Mesenteric fat pad (tissue), 1 donor: ENCODE results near the gene CTU1. TPM values are rescaled to one million over a fixed set of nuclear protein-coding genes. Genes with fewer than 3 reads are reported as not detected.

Experiments
- total RNA-seq: library from RNA; stranded (reverse); fragmentation: NEBNext Ultra II Directional; extraction: Animal tissue kit (Norgen Biotek cat#: 25700); gene quantifications from one replicate; pipeline ENCODE4 v1.2.1, GENCODE V29; 2021
- donor health status: DM: yes; HTN: yes; CAD: no.

Gene CTU1
- total RNA-seq, 1 donor from 2014 or later = 10.0 TPM

Other genes starting within 250 kb of the CTU1 start
- not detected for gene KLK2, start 235.0 kb downstream of the CTU1 start, total RNA-seq
- gene KLK4, start 197.0 kb downstream of the CTU1 start, total RNA-seq = not detected
- not detected for gene KLK5, start 155.4 kb downstream of the CTU1 start, total RNA-seq
- not detected for gene KLK6, start 138.8 kb downstream of the CTU1 start, total RNA-seq
- gene KLK7, start 124.5 kb downstream of the CTU1 start, total RNA-seq = not detected
- gene KLK8, start 106.8 kb downstream of the CTU1 start, total RNA-seq = not detected
- not detected for gene KLK10, start 88.7 kb downstream of the CTU1 start, total RNA-seq
- gene KLK11, start 81.8 kb downstream of the CTU1 start, total RNA-seq = not detected
- gene KLK12, start 73.4 kb downstream of the CTU1 start, total RNA-seq = not detected
- not detected for gene KLK13, start 43.3 kb downstream of the CTU1 start, total RNA-seq
- gene KLK14, start 25.5 kb downstream of the CTU1 start, total RNA-seq = not detected
- gene SIGLEC9, start 16.5 kb upstream of the CTU1 start, total RNA-seq = 19.0 TPM
- 8.1 TPM for gene SIGLEC7, start 33.9 kb upstream of the CTU1 start, total RNA-seq
- gene CD33, start 116.7 kb upstream of the CTU1 start, total RNA-seq = 18.6 TPM
- not detected for gene SIGLECL1, start 142.7 kb upstream of the CTU1 start, total RNA-seq
- 3.7 TPM for gene IGLON5, start 203.2 kb upstream of the CTU1 start, total RNA-seq
- 2.4 TPM for gene VSIG10L, start 233.7 kb upstream of the CTU1 start, total RNA-seq